Activated naive CD4-positive, alpha-beta T cell treated with anti-CD3 and anti-CD28 coated beads, Interleukin-2, amount 50 U/mL, for 24 hours (primary cell): Measurements from ENCODE around the gene OR6S1.
"Not testable (repeated sequence)": the region's sequence is repeated elsewhere in the genome, so short reads cannot be mapped to it uniquely, and the experiment has no call there.

Source experiments
- H3K27ac Mint-ChIP-seq: one replicate; pipeline ENCODE4 v1.8.0; 2021; ENCODE audit warnings: mild to moderate bottlenecking, mixed read lengths
- H3K27me3 Mint-ChIP-seq: one replicate; pipeline ENCODE4 v1.8.0; 2021; ENCODE audit warnings: mixed read lengths
- H3K36me3 Mint-ChIP-seq: one replicate; pipeline ENCODE4 v1.8.0; 2021; ENCODE audit warnings: mixed read lengths
- H3K4me1 Mint-ChIP-seq: one replicate; pipeline ENCODE4 v1.8.0; 2021; ENCODE audit warnings: mixed read lengths
- H3K4me3 Mint-ChIP-seq: one replicate; pipeline ENCODE4 v1.8.0; 2021; ENCODE audit warnings: mild to moderate bottlenecking, mixed read lengths
- H3K9me3 Mint-ChIP-seq: one replicate; pipeline ENCODE4 v1.8.0; 2021; ENCODE audit warnings: mixed read lengths

OR6S1 gene

GRCh38 chr14:20609215-20610001, 32.1 kb downstream of the OR6S1 start:
- H3K36me3 Mint-ChIP-seq = no peaks in the 10 kb centered on the region
- H3K27ac Mint-ChIP-seq = no peak overlapping the region
- H3K27me3 Mint-ChIP-seq = no peaks in the 10 kb centered on the region
- no peak overlapping the region for H3K4me3 Mint-ChIP-seq
- no peaks in the 10 kb centered on the region for H3K4me1 Mint-ChIP-seq
- H3K9me3 Mint-ChIP-seq = no peaks in the 10 kb centered on the region

- H3K36me3 Mint-ChIP-seq = no peaks in the 10 kb centered on the region
- H3K4me3 Mint-ChIP-seq = no peak overlapping the region
- peak overlapping the region; percentile 69 for H3K27ac Mint-ChIP-seq
- no peaks in the 10 kb centered on the region for H3K4me1 Mint-ChIP-seq
- H3K9me3 Mint-ChIP-seq = no peaks in the 10 kb centered on the region
- H3K27me3 Mint-ChIP-seq = no peaks in the 10 kb centered on the region
Observed at GRCh38 chr14:20608383-20609110, 32.9 kb downstream of the OR6S1 start.

GRCh38 chr14:20607617-20608016, 33.9 kb downstream of the OR6S1 start:
- Mint-ChIP-seq H3K27ac (no peak overlapping the region), H3K4me1 (no peaks in the 10 kb centered on the region), H3K4me3 (no peak overlapping the region), H3K9me3 (no peaks in the 10 kb centered on the region), H3K27me3 (no peaks in the 10 kb centered on the region), H3K36me3 (no peaks in the 10 kb centered on the region)

- Mint-ChIP-seq H3K4me3 (no peak overlapping the region), H3K4me1 (no peaks in the 10 kb centered on the region), H3K27ac (no peak overlapping the region), H3K9me3 (no peaks in the 10 kb centered on the region), H3K36me3 (no peaks in the 10 kb centered on the region), H3K27me3 (no peaks in the 10 kb centered on the region)
Observed at GRCh38 chr14:20606902-20607242, 34.6 kb downstream of the OR6S1 start.

DNA sequence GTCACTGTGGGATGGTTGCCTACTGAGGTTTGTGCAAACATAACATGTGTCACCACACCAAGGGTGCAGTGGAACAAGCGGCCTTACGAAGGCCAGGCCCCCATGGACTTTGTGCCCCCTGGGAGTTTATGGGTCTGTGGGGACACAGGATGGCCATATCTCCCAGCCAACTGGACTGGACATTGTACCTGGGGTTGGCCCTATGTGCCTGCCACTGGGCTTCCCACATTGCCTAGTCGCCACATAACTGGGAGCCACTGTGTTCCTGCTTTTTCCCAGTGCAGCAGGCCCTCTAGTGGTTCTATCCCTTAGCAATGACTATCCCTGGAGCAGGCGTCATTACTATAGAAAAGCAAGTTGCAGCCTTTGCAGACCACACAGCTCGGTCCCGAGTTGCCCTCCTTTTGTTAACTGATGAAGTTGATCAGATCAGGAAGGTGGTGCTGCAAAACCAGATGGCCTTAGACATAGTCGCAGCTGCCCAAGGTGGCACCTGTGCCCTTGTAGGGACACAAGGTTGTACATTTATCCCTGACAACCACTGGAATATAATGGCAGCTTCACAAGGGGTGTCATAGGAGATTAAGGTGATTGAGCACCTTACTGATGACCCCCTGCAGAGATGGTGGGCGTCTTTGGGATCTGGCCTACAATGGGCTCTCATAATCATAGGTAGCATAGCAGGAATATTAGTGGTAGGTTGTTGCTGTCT, 35.1 kb downstream of the OR6S1 start:
- Mint-ChIP-seq H3K4me3 (no peak overlapping the region), H3K4me1 (no peaks in the 10 kb centered on the region), H3K27ac (no peak overlapping the region), H3K27me3 (no peaks in the 10 kb centered on the region), H3K36me3 (no peaks in the 10 kb centered on the region), H3K9me3 (no peaks in the 10 kb centered on the region)

GRCh38 chr14:20603813-20604690, 37.4 kb downstream of the OR6S1 start:
- H3K9me3 Mint-ChIP-seq = no peaks in the 10 kb centered on the region
- H3K4me1 Mint-ChIP-seq = no peaks in the 10 kb centered on the region
- no peaks in the 10 kb centered on the region for H3K36me3 Mint-ChIP-seq
- H3K27ac Mint-ChIP-seq = no peak overlapping the region
- no peak overlapping the region for H3K4me3 Mint-ChIP-seq
- no peaks in the 10 kb centered on the region for H3K27me3 Mint-ChIP-seq

- Mint-ChIP-seq H3K27me3 (no peaks in the 10 kb centered on the region), H3K36me3 (no peaks in the 10 kb centered on the region), H3K27ac (no peak overlapping the region), H3K9me3 (no peaks in the 10 kb centered on the region), H3K4me3 (no peak overlapping the region), H3K4me1 (no peaks in the 10 kb centered on the region)
Observed at GRCh38 chr14:20602583-20602982, 38.9 kb downstream of the OR6S1 start.

GRCh38 chr14:20601522-20601921, 40.0 kb downstream of the OR6S1 start:
- Mint-ChIP-seq H3K9me3 (no peaks in the 10 kb centered on the region), H3K27ac (no peak overlapping the region), H3K4me3 (no peak overlapping the region), H3K36me3 (no peaks in the 10 kb centered on the region), H3K27me3 (no peaks in the 10 kb centered on the region), H3K4me1 (no peaks in the 10 kb centered on the region)

- Mint-ChIP-seq H3K9me3 (no peaks in the 10 kb centered on the region), H3K36me3 (no peaks in the 10 kb centered on the region), H3K4me3 (no peak overlapping the region), H3K27me3 (no peaks in the 10 kb centered on the region), H3K4me1 (peaks cover 5% of the 10 kb centered on the region), H3K27ac (no peak overlapping the region)
Observed at GRCh38 chr14:20597108-20597507, 44.4 kb downstream of the OR6S1 start.

DNA sequence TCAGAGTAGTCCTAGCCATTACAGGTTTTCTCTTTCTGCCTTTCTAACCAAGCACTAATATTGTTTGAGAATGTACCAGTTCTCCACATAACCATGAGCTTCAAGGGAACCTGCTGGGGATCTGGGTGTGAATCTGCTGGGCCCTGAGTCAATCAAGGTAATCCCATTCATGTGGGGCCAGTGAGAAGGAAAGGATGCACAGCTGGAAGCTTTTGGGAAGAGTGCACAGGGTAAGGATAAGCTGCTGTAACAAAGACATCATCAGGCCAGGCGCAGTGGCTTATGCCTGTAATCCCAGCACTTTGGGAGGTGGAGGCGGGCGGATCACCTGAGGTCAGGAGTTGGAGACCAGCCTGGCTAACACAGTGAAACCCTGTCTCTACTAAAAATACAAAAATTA, 45.8 kb downstream of the OR6S1 start:
- H3K36me3 Mint-ChIP-seq, H3K9me3 Mint-ChIP-seq, H3K27ac Mint-ChIP-seq, H3K4me3 Mint-ChIP-seq, H3K4me1 Mint-ChIP-seq, H3K27me3 Mint-ChIP-seq: not testable (repeated sequence)

DNA sequence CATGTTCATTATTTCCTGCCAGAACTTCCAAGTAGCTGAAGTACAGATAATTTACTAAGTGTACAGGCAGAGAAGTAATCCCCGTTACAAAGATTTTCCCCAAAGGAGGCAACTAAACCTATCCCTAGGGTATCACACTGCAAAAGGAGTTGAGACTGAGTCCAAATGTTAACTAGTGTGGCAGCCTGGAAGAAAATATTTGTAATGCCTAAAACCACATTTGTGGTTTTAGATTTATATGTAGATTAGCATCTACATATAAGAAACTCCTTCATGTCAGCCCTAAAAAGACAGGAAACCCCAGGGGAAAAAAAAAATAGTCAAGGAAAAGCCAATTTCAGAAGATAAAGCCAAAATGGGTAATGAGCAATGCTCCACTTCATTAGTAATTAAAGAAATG, 48.9 kb downstream of the OR6S1 start:
- Mint-ChIP-seq H3K27ac (no peak overlapping the region), H3K4me1 (peaks cover 5% of the 10 kb centered on the region), H3K9me3 (no peaks in the 10 kb centered on the region), H3K27me3 (peaks cover 3% of the 10 kb centered on the region), H3K36me3 (no peaks in the 10 kb centered on the region), H3K4me3 (no peak overlapping the region)

DNA sequence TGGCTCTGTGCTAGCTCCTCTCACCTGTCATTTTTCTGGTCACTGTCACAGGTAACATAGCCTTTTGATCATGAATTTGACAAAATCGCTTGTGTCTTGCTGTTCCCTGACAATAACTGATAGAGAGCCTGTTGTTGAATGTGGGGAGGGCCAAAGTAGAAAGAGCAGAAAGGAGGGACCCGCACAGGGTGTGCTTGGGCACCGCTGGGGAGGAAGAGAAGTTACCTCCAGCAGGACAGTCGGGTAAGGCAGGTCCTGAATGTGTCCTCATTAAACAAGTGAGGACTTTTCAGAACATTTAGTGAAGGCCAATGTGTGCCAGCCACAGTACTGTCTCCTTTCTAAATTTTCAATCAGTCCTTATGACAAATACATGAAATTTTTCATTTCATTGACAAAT, 50.3 kb downstream of the OR6S1 start, which contains the start of gene RNASE12:
Gene RNASE12, minus strand, starts transcription at position 142 of the 400 bp plus-strand sequence. CDS start 653 bp downstream, outside the sequence.
- Mint-ChIP-seq H3K9me3 (peaks cover 4% of the 10 kb centered on the region), H3K4me3 (no peak within 1 kb of the TSS), H3K27ac (no peak within 1 kb of the TSS), H3K36me3 (no peaks in the 10 kb centered on the region), H3K4me1 (peaks cover 5% of the 10 kb centered on the region), H3K27me3 (peaks cover 3% of the 10 kb centered on the region)
